DND-41 (cell line): ENCODE data around the gene CLPTM1L.

Experiments used
- EZH2 ChIP-seq: IDR thresholded peaks from 3 replicates; pipeline ENCODE4 v1.6.1; 2012; ENCODE audit warnings: borderline replicate concordance, low read depth, mild to moderate bottlenecking, moderate library complexity, low read length, inconsistent platforms; ENCODE audit not compliant: severe bottlenecking
- TF ChIP-seq, protein P1 (sequence below): IDR thresholded peaks from 2 replicates; pipeline ENCODE4 v1.5.1; 2012; ENCODE audit warnings: borderline replicate concordance, low read length, moderate library complexity, mild to moderate bottlenecking; ENCODE audit not compliant: poor library complexity, severe bottlenecking; ENCODE audit errors: extremely low read depth

DNA sequence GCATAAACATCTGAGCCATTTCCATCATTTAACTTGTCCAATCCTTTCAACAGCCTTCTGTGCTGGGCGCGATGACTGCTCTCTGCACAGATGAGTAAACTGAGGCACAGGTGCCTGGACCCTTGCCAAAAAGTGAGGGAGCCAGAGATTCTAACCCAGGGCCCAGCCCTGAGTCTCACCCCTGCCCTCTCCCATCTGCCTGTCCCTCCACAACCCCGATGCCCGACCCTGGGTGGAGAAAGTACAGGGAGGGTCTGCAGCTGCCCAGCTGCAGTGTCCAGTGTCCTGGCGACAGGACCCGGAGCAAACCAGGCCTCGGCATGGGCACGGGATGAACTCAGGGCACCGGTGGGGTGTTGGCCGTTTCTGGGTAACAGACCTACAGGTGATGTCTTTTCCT, 39.6 kb upstream of the CLPTM1L start:
- TF ChIP-seq, protein P1, sequence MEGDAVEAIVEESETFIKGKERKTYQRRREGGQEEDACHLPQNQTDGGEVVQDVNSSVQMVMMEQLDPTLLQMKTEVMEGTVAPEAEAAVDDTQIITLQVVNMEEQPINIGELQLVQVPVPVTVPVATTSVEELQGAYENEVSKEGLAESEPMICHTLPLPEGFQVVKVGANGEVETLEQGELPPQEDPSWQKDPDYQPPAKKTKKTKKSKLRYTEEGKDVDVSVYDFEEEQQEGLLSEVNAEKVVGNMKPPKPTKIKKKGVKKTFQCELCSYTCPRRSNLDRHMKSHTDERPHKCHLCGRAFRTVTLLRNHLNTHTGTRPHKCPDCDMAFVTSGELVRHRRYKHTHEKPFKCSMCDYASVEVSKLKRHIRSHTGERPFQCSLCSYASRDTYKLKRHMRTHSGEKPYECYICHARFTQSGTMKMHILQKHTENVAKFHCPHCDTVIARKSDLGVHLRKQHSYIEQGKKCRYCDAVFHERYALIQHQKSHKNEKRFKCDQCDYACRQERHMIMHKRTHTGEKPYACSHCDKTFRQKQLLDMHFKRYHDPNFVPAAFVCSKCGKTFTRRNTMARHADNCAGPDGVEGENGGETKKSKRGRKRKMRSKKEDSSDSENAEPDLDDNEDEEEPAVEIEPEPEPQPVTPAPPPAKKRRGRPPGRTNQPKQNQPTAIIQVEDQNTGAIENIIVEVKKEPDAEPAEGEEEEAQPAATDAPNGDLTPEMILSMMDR = no peak
- TF ChIP-seq EZH2 = no peak
